ENCODE measurements around the gene PLEKHG4B. TPM values are rescaled to one million over a fixed set of nuclear protein-coding genes. Genes with fewer than 3 reads are reported as not detected.

PLEKHG4B gene
- total and polyA plus RNA-seq, 2 of the 8 experiments (the other 6 are each of a cell fraction or from before 2014, with no cell fraction given): 31.1 to 43.6 TPM

DNA sequence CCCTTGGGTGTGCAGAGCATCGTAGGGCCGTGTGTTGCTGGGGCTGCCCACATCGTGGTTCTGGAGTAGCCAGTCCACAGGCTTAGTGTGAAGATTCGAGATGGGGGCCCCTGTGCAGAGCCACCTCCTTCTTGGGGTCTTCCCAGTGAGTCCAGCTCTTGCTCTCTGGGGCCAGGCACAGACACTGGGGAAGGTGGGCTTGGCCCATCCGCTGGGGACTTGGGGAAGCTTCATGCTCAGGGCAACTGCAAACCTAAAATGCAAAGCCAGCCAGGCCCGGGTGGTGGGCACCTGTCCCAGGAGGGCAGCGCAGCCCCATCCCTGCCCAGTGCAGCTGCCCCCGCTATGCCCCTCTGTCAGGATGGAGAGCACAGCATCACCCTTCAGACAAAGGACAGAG, 53.0 kb downstream of the PLEKHG4B start:
- 89% methylated on average over 6 of the region's 8 CpGs; no CpG with 5 or more reads in 1 of the 2 experiments for WGBS, 2 experiments (ENCODE audit: extremely low coverage in 1 of 2, insufficient coverage in 1 of 2, insufficient read length in 1 of 2, insufficient replicate concordance in 2 of 2, low coverage in 1 of 2, low lambda C conversion rate in 2 of 2, missing lambda C conversion rate in 1 of 2)
- Histone ChIP-seq H3K9me3 (ENCODE audit: insufficient read depth in 2 of 2, low read depth in 1 of 2, low read length in 1 of 2) (peaks cover 8 to 18% of the 10 kb centered on the region in 2 experiments; a peak in 3 of 4 replicates), H2AK5ac (ENCODE audit: low read depth, low read length) (no peak overlapping the region), H2BK12ac (ENCODE audit: low read depth, low read length) (no peak overlapping the region), H3K23ac (ENCODE audit: insufficient read length) (no peak overlapping the region), H3K56ac (replicated peaks; ENCODE audit: insufficient read length, low read depth, low read length) (no peak overlapping the region), H2AFZ (ENCODE audit: low read length) (no peak overlapping the region), H3K79me2 (ENCODE audit: control insufficient read depth in 1 of 2, insufficient read depth in 2 of 2, low read length in 2 of 2) (no peaks in the 10 kb centered on the region), H3K9ac (replicated peaks in 1 of 4; ENCODE audit: extremely low read depth in 1 of 4, low read depth in 3 of 4, low read length in 3 of 4) (no peak overlapping the region), H3K18ac (ENCODE audit: extremely low read depth, low read length) (no peak overlapping the region), H3K27ac (ENCODE audit: low read depth, low read length) (no peak overlapping the region), H3K36me3 (ENCODE audit: control insufficient read depth in 2 of 4, insufficient read depth in 4 of 4, low read length in 3 of 4) (peaks cover 8 to 66% (median 46%) of the 10 kb centered on the region in 4 experiments; a peak in 7 of 8 replicates), H3K79me1 (ENCODE audit: low read depth, low read length) (no peaks in the 10 kb centered on the region), H4K91ac (replicated peaks; ENCODE audit: insufficient read length, low read length) (no peak overlapping the region), H2BK15ac (ENCODE audit: low read length) (no peak overlapping the region), H2BK20ac (ENCODE audit: low read length) (no peak overlapping the region), H3K27me3 (replicated peaks in 1 of 4; ENCODE audit: control insufficient read depth in 3 of 4, extremely low read depth in 1 of 4, insufficient read depth in 3 of 4, low read length in 3 of 4) (no peaks in the 10 kb centered on the region), H4K8ac (ENCODE audit: extremely low read depth, insufficient read depth, low read length) (peak overlapping the region; percentile 74; the same call in 1 of the 2 replicates), H3K4me2 (ENCODE audit: insufficient read depth in 1 of 2, low read depth in 2 of 2, low read length in 2 of 2) (no peak overlapping the region), H2BK5ac (ENCODE audit: low read depth, low read length) (no peak overlapping the region), H3K23me2 (ENCODE audit: low read depth, low read length) (0 out of 2 replicates have a peak, but pooled peaks cover 3% of the 10 kb centered on the region), H4K20me1 (replicated peaks in 1 of 2; ENCODE audit: control insufficient read depth in 1 of 2, insufficient read depth in 2 of 2, low read length in 2 of 2) (peaks cover 0 to 5% of the 10 kb centered on the region in 2 experiments), H3K4me1 (replicated peaks in 1 of 4; ENCODE audit: control insufficient read depth in 3 of 4, insufficient read depth in 4 of 4, low read length in 3 of 4) (no peaks in the 10 kb centered on the region), H3K4ac (replicated peaks; ENCODE audit: insufficient read length, low read depth, low read length) (no peak overlapping the region), H3K14ac (ENCODE audit: insufficient read length) (no peak overlapping the region), H4K5ac (ENCODE audit: insufficient read length, low read depth, low read length) (no peak overlapping the region), H2BK120ac (replicated peaks; ENCODE audit: low read depth, low read length) (no peak overlapping the region), H3K4me3 (ENCODE audit: extremely low read depth in 1 of 4, insufficient read depth in 2 of 4, low read depth in 3 of 4, low read length in 4 of 4) (no peak overlapping the region)
- ChIA-PET CTCF (ENCODE audit: partially characterized antibody) (no interaction called here), POLR2A (ENCODE audit: partially characterized antibody) (interaction anchor here (1.1 to 4.0 kb wide), 3 partner anchors 10 to 40 kb away, joined by 3 to 15 read pairs (median 5); no protein-coding TSS in a partner anchor)
- FAIRE-seq (no peak), DNase-seq (ENCODE audit: low read depth in 1 of 2, low spot score in 2 of 2) (peak in 1 of 2 experiments; percentile 32)
- TF ChIP-seq, protein P1, sequence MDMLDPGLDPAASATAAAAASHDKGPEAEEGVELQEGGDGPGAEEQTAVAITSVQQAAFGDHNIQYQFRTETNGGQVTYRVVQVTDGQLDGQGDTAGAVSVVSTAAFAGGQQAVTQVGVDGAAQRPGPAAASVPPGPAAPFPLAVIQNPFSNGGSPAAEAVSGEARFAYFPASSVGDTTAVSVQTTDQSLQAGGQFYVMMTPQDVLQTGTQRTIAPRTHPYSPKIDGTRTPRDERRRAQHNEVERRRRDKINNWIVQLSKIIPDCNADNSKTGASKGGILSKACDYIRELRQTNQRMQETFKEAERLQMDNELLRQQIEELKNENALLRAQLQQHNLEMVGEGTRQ (IDR thresholded peaks at IDR 0.05; ENCODE audit: low read length): no peak
- no peak for TF ChIP-seq CBX5 (IDR thresholded peaks at IDR 0.05; ENCODE audit: low read depth, low read length)
- no peak for TF ChIP-seq SP4 (IDR thresholded peaks at IDR 0.05; ENCODE audit: low read length)
- TF ChIP-seq TEAD4 (IDR thresholded peaks at IDR 0.05; ENCODE audit: low read depth, low read length): no peak
- TF ChIP-seq RBBP5 (IDR thresholded peaks at IDR 0.05; ENCODE audit: borderline replicate concordance, low read depth, low read length): no peak
- TF ChIP-seq KDM4A (IDR thresholded peaks at IDR 0.05; ENCODE audit: low read depth, low read length, severe bottlenecking): no peak
- no peak for TF ChIP-seq FOSL1 (IDR thresholded peaks at IDR 0.05; ENCODE audit: insufficient read depth, low read depth, low read length)
- TF ChIP-seq RFX5 (IDR thresholded peaks at IDR 0.05; ENCODE audit: borderline replicate concordance, low read depth, low read length): no peak
- no peak for TF ChIP-seq CEBPB (IDR thresholded peaks at IDR 0.05; ENCODE audit: low read depth, low read length)
- no peak; the same call in 1 of the 2 replicates for TF ChIP-seq POLR2AphosphoS5 (IDR thresholded peaks at IDR 0.05; ENCODE audit: low read depth, low read length)
- TF ChIP-seq YY1 (IDR thresholded peaks at IDR 0.05; ENCODE audit: low read depth, low read length): no peak
- TF ChIP-seq GTF2F1 (IDR thresholded peaks at IDR 0.05; ENCODE audit: borderline replicate concordance, low read depth, low read length): no peak
- no peak for TF ChIP-seq CHD1 (IDR thresholded peaks at IDR 0.05; ENCODE audit: low read depth, low read length)
- no peak for TF ChIP-seq SRF (IDR thresholded peaks at IDR 0.05; ENCODE audit: low read depth, low read length)
